Esophagus squamous epithelium (tissue), 4 donors: ENCODE measurements around the gene FAAP20.

ENCODE experiments used
- POLR2A ChIP-seq, 4 donors: fragments of 450-650 bp; IDR thresholded peaks; one replicate each; pipeline ENCODE4 v1.6.1; 2017; ENCODE audit warnings: antibody characterized with exemption in 4 of 4, mild to moderate bottlenecking in 4 of 4, moderate library complexity in 3 of 4
- TF ChIP-seq, protein P1 (sequence below), 6 experiments: fragments of 450-650 bp in 4 of 6; fragments of 200-600 bp in 2 of 6; sonication (generic) in 2 of 6; IDR thresholded peaks; one replicate each; pipeline ENCODE4 v1.5.1; 2016 to 2019; ENCODE audit warnings: antibody characterized with exemption in 6 of 6, mild to moderate bottlenecking in 4 of 6, moderate library complexity in 4 of 6

- TF ChIP-seq, protein P1, sequence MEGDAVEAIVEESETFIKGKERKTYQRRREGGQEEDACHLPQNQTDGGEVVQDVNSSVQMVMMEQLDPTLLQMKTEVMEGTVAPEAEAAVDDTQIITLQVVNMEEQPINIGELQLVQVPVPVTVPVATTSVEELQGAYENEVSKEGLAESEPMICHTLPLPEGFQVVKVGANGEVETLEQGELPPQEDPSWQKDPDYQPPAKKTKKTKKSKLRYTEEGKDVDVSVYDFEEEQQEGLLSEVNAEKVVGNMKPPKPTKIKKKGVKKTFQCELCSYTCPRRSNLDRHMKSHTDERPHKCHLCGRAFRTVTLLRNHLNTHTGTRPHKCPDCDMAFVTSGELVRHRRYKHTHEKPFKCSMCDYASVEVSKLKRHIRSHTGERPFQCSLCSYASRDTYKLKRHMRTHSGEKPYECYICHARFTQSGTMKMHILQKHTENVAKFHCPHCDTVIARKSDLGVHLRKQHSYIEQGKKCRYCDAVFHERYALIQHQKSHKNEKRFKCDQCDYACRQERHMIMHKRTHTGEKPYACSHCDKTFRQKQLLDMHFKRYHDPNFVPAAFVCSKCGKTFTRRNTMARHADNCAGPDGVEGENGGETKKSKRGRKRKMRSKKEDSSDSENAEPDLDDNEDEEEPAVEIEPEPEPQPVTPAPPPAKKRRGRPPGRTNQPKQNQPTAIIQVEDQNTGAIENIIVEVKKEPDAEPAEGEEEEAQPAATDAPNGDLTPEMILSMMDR (IDR thresholded peaks at IDR 0.05), result no peak
- TF ChIP-seq POLR2A (IDR thresholded peaks at IDR 0.05), result no peak
Measured at GRCh38 chr1:2188336-2188735, 6.2 kb downstream of the FAAP20 start.
